Activated CD4-positive, alpha-beta T cell treated with anti-CD3 and anti-CD28 coated beads, Interleukin-2, Interleukin-6, amounts not matched to agents 100 ng/mL and 50 ng/mL, durations not matched to agents 16 hours and 8 hours (primary cell): Measurements from ENCODE around the gene TASOR2.

ENCODE experiments used
- DNase-seq: peaks from one replicate; pipeline ENCODE4 v3.0.0-alpha.2; 2020

Gene TASOR2

DNA sequence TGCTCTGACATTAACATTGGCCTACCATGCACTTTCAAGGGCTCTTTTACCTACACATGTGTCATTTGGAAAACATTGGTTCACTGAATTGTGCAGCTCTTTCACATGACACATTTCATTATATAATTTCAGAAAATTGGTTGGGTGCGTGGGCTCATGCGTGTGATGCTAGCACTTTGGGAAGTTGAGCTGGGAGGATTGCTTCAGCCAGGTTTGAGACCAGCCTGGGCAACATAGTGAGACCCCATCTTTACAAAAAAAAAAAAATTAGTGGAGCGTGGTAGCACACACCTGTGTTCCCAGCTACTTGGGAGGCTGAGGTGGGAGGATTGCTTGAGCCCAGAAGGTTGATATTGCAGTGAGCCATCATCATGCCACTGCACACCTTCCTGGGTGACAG lies 3.9 kb downstream of the TASOR2 start:
- DNase-seq = no peak

DNA sequence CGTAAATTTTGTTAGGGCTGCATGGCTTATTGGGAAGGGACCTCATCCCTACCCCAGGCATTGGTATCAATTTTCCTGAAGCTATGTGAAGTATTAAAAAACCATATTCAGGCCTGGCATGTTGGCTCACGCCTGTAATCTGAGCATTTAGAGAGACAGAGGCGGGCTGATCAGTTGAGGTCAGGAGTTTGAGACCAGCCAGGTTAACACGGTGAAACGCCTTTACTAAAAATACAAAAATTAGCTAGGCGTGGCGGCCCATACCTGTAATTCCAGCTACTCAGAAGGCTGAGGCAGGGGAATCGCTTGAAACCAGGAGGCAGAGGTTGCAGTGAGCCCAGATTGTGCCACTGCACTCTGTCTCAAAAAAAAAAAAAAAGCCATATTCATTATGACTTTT lies 7.1 kb downstream of the TASOR2 start:
- no peak for DNase-seq

GRCh38 chr10:5692461-5693358 lies 8.1 kb downstream of the TASOR2 start:
- peak; percentile 62 for DNase-seq

- DNase-seq = no peak
Measured at GRCh38 chr10:5694573-5694972, 9.9 kb downstream of the TASOR2 start.

DNA sequence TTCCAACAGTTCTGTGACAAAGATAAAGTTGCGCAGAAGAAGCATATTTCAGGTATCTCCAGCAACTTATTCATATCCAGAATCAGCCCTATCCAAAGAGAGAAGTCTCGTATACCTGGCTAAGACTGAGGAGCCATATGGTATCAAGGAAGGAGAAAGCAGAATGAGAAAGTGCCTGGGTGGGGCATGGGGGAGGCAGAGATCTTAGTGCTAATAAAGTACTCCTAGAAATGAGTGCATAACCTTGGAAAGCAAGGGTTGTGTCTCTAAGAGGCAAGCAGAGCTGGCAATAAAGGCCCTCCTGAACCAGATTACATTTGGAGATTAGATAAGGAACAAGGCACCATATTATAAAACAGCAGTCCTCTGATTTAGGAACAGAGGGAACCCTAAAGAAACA lies 12.7 kb downstream of the TASOR2 start:
- DNase-seq = no peak

GRCh38 chr10:5698062-5698461 lies 13.4 kb downstream of the TASOR2 start:
- no peak for DNase-seq

DNA sequence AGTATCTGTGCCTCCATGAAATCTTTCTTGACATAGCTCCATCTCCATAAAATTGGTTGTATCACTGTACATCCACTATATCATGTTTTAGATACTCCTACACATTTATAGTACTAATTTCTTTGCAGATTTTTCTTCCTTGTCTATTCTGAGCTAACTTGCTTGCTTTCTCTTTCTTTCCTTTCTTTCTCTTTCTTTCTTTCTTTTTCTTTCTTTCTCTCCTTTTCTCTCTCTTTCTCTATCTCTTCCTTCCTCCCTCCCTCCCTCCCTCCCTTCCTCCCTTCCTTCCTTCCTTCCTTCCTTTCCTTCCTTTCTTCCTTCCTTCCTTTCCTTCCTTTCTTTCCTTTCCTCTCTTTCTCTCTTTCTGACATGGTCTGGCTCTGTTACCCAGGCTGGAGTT lies 23.7 kb downstream of the TASOR2 start:
- no peak for DNase-seq

DNA sequence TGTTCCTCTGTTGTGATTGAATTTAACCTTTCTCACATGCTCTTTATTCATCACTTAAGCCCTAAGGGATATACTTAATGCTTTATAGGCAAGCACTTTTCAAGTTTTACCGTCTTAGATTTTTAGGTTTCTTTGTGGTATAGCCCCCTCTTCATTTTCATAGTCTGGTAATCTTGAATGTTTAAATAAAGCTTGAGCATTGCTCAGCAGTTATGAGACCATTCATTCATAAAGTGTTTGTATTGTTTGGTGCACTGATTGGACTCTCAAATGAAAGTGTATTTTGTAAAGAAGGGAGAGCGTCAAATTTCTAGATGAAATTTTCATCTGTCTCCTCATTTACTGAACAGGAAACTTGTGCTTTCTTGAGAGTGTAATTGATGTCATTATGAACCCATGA lies 25.2 kb downstream of the TASOR2 start:
- no peak for DNase-seq

DNA sequence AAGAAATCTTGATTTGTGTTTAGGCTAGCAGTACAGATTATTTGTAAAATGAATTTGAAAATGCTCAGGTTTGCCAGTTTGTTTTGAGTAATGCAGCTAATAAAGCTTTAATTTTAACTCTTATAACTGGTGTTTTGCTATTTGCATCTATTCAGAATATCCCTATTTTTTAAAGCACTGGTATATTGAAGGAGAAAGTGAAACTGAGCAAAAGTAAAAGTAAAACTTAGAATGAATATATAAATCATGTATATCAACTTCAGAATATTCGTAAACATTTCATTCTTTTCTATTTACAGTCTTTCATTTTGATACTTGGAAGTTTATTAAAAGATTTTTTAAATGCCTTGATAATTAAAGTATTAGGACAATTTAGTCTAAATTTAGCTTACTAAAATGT lies 26.2 kb downstream of the TASOR2 start:
- DNase-seq = no peak

DNA sequence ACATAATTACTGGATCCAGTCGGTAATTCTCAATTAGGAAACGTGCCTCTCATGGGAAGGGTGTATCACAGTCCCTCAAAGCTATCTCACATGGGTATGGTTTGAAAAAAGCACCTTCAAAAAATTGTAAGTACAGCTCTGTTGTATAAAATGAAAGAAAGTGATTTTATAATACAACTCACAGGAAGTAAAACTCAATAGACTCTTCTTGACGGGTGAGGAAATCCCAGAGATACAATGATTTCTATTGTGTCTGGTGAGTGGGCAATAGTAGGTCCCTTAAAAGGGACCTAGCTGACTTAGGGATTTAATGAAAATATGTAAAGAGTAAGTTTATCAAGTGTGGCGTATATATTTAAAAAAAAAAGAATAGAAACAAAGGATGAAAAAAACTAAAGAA lies 27.0 kb downstream of the TASOR2 start:
- no peak for DNase-seq

DNA sequence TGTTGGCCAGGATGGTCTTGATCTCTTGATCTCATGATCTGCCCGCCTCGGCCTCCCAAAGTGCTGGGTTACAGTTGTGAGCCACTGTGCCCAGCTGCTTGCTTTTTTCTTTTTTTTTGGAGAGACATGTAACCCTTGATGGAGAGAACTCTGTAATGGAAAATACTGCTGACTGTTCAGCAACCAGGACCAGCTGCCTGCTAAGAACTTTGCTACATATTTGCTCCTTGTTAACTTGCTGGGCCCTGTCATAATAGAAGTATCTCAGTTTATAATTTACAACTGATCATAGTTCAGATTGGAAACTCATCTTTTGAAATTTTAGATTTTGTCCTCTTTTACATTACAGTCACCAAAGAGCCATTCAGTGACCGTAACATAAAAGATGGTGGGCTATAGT lies 34.9 kb downstream of the TASOR2 start:
- DNase-seq = no peak

DNA sequence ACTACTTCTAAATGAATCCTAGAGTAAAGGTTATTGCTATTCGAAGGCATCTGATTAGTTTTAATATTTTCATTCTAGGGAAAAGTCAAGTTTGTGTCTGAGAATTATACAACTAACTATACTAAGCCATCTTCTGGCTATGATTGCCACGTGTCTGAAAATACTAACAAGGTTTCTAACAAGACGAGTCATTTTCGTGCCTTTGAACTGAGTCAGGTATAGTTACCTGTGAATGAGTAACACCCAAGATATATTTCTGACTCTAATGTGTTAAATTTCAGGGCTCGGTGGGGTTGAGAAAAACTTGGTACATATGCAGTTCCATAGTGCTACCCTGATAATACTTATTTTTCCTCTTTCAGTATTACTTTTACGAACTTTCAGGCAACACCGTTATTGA lies 35.5 kb downstream of the TASOR2 start:
- DNase-seq = no peak

- DNase-seq = no peak
Measured at GRCh38 chr10:5723692-5724091, 39.1 kb downstream of the TASOR2 start.

DNA sequence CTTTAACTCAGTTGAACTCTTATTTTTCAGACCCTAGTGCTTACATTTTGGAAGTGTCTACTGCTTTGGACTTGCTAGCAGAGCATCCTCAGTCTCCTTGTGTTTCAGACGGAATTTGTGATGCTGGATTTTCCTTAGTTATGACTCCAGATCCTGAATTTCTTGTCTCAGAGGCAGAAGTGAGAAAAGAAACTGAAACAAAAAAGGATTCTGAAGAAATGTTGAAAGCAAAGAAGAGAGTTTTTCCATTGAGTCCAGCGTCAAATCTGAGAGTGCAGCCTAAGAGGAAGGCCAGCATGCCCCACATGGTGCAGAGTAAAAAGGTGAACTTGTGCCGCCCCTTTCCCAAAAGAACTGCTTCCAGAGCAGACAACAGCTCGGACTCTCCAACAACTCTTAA lies 46.1 kb downstream of the TASOR2 start:
- DNase-seq = no peak

- DNase-seq = peak; percentile 53
Measured at GRCh38 chr10:5731559-5731958, 46.9 kb downstream of the TASOR2 start.

- no peak for DNase-seq
Measured at GRCh38 chr10:5732141-5732540, 47.5 kb downstream of the TASOR2 start.
